ENCODE measurements around the gene FBXW8.

FBXW8 gene

GRCh38 chr12:116977465-116978380, 67.0 kb downstream of the FBXW8 start:
- TF ChIP-seq CTCF (IDR thresholded peaks at IDR 0.05; ENCODE audit: low read depth, low read length, missing control alignments): no peak
- H3K4me3 ChIP-seq (replicated peaks; ENCODE audit: low read depth, low read length): no peak overlapping the region
- DNase-seq (ENCODE audit: extremely low read depth, low read depth): no peak

- TF ChIP-seq CTCF (IDR thresholded peaks at IDR 0.05; ENCODE audit: low read depth, low read length, missing control alignments): no peak
- no peak overlapping the region for H3K4me3 ChIP-seq (replicated peaks; ENCODE audit: low read depth, low read length)
- DNase-seq (ENCODE audit: extremely low read depth, low read depth): no peak
Observed at GRCh38 chr12:116978791-116979508, 68.2 kb downstream of the FBXW8 start.

GRCh38 chr12:116980083-116980482, 69.3 kb downstream of the FBXW8 start:
- DNase-seq (ENCODE audit: extremely low read depth, low read depth): no peak
- TF ChIP-seq CTCF (IDR thresholded peaks at IDR 0.05; ENCODE audit: low read depth, low read length, missing control alignments): no peak
- H3K4me3 ChIP-seq (replicated peaks; ENCODE audit: low read depth, low read length): no peak overlapping the region

- no peak for DNase-seq (ENCODE audit: extremely low read depth, low read depth)
- no peak overlapping the region for H3K4me3 ChIP-seq (replicated peaks; ENCODE audit: low read depth, low read length)
- no peak for TF ChIP-seq CTCF (IDR thresholded peaks at IDR 0.05; ENCODE audit: low read depth, low read length, missing control alignments)
Observed at GRCh38 chr12:116982791-116983411, 72.2 kb downstream of the FBXW8 start.

GRCh38 chr12:116984098-116984497, 73.3 kb downstream of the FBXW8 start:
- H3K4me3 ChIP-seq (replicated peaks; ENCODE audit: low read depth, low read length): no peak overlapping the region

More at GRCh38 chr12:116984098-116984497, 73.3 kb downstream of the FBXW8 start:
- no peak for TF ChIP-seq CTCF (IDR thresholded peaks at IDR 0.05; ENCODE audit: low read depth, low read length, missing control alignments)
- DNase-seq (ENCODE audit: extremely low read depth, low read depth): no peak
